GM23338 (cell line): ENCODE data around the gene AXL.

Experiments
- CREB1 ChIP-seq: fragments of 250-450 bp; sonication (Bioruptor Pico); IDR thresholded peaks from 2 replicates; pipeline ENCODE4 v1.5.0; 2020; ENCODE audit warnings: low read depth, mild to moderate bottlenecking, moderate library complexity
- CTCF ChIP-seq, 2 experiments: fragments of 200-600 bp in 1 of 2; sonication (generic) in 1 of 2; conservative IDR thresholded peaks; 2 replicates each; pipeline versions ENCODE4 v1.5.1 to v1.6.1; 2016 to 2017; ENCODE audit warnings: antibody characterized with exemption in 2 of 2, low read depth in 2 of 2, mild to moderate bottlenecking in 2 of 2, moderate library complexity in 1 of 2
- EZH2 ChIP-seq: fragments of 200-600 bp; sonication (generic); IDR thresholded peaks from one replicate; pipeline ENCODE4 v1.8.0; 2017; ENCODE audit warnings: antibody characterized with exemption, mild to moderate bottlenecking, low read depth; ENCODE audit not compliant: unreplicated experiment
- EZH2phosphoT487 ChIP-seq: fragments of 200-600 bp; sonication (generic); IDR thresholded peaks from one replicate; pipeline ENCODE4 v1.8.1; 2018; ENCODE audit warnings: antibody characterized with exemption; ENCODE audit not compliant: unreplicated experiment
- JUNB ChIP-seq: IDR thresholded peaks from one replicate; pipeline ENCODE4 v1.6.1; 2016; ENCODE audit warnings: antibody characterized with exemption; ENCODE audit not compliant: unreplicated experiment
- POLR2AphosphoS5 ChIP-seq: IDR thresholded peaks from 2 replicates; pipeline ENCODE4 v1.6.1; 2016; ENCODE audit warnings: antibody characterized with exemption, low read depth
- REST ChIP-seq: IDR thresholded peaks from one replicate; pipeline ENCODE4 v1.6.1; 2018; ENCODE audit warnings: antibody characterized with exemption; ENCODE audit not compliant: unreplicated experiment
- STAT1 ChIP-seq: IDR thresholded peaks from one replicate; pipeline ENCODE4 v1.6.1; 2016; ENCODE audit warnings: antibody characterized with exemption; ENCODE audit not compliant: unreplicated experiment
- ZNF331 ChIP-seq: fragments of 250-450 bp; sonication (Bioruptor Pico); IDR thresholded peaks from 2 replicates; pipeline ENCODE4 v1.5.0; 2020; ENCODE audit warnings: low read depth, mild to moderate bottlenecking, moderate library complexity
- TF ChIP-seq, protein P1 (sequence below): fragments of 250-450 bp; sonication (Bioruptor Pico); IDR thresholded peaks from 2 replicates; pipeline ENCODE4 v1.5.0; 2020; ENCODE audit warnings: mild to moderate bottlenecking, moderate library complexity

- no peak for TF ChIP-seq REST
- TF ChIP-seq EZH2phosphoT487 = no peak
- no peak for TF ChIP-seq CTCF (conservative IDR thresholded peaks at IDR 0.05; ENCODE audit: low read depth in 2 of 2)
- TF ChIP-seq EZH2 = no peak
- no peak; the same call in 1 of the 2 replicates for TF ChIP-seq POLR2AphosphoS5
- TF ChIP-seq JUNB = no peak
- TF ChIP-seq STAT1 = no peak
- TF ChIP-seq ZNF331 (CRISPR knock-in tag) = no peak
- no peak for TF ChIP-seq CREB1 (CRISPR knock-in tag)
- TF ChIP-seq, protein P1, sequence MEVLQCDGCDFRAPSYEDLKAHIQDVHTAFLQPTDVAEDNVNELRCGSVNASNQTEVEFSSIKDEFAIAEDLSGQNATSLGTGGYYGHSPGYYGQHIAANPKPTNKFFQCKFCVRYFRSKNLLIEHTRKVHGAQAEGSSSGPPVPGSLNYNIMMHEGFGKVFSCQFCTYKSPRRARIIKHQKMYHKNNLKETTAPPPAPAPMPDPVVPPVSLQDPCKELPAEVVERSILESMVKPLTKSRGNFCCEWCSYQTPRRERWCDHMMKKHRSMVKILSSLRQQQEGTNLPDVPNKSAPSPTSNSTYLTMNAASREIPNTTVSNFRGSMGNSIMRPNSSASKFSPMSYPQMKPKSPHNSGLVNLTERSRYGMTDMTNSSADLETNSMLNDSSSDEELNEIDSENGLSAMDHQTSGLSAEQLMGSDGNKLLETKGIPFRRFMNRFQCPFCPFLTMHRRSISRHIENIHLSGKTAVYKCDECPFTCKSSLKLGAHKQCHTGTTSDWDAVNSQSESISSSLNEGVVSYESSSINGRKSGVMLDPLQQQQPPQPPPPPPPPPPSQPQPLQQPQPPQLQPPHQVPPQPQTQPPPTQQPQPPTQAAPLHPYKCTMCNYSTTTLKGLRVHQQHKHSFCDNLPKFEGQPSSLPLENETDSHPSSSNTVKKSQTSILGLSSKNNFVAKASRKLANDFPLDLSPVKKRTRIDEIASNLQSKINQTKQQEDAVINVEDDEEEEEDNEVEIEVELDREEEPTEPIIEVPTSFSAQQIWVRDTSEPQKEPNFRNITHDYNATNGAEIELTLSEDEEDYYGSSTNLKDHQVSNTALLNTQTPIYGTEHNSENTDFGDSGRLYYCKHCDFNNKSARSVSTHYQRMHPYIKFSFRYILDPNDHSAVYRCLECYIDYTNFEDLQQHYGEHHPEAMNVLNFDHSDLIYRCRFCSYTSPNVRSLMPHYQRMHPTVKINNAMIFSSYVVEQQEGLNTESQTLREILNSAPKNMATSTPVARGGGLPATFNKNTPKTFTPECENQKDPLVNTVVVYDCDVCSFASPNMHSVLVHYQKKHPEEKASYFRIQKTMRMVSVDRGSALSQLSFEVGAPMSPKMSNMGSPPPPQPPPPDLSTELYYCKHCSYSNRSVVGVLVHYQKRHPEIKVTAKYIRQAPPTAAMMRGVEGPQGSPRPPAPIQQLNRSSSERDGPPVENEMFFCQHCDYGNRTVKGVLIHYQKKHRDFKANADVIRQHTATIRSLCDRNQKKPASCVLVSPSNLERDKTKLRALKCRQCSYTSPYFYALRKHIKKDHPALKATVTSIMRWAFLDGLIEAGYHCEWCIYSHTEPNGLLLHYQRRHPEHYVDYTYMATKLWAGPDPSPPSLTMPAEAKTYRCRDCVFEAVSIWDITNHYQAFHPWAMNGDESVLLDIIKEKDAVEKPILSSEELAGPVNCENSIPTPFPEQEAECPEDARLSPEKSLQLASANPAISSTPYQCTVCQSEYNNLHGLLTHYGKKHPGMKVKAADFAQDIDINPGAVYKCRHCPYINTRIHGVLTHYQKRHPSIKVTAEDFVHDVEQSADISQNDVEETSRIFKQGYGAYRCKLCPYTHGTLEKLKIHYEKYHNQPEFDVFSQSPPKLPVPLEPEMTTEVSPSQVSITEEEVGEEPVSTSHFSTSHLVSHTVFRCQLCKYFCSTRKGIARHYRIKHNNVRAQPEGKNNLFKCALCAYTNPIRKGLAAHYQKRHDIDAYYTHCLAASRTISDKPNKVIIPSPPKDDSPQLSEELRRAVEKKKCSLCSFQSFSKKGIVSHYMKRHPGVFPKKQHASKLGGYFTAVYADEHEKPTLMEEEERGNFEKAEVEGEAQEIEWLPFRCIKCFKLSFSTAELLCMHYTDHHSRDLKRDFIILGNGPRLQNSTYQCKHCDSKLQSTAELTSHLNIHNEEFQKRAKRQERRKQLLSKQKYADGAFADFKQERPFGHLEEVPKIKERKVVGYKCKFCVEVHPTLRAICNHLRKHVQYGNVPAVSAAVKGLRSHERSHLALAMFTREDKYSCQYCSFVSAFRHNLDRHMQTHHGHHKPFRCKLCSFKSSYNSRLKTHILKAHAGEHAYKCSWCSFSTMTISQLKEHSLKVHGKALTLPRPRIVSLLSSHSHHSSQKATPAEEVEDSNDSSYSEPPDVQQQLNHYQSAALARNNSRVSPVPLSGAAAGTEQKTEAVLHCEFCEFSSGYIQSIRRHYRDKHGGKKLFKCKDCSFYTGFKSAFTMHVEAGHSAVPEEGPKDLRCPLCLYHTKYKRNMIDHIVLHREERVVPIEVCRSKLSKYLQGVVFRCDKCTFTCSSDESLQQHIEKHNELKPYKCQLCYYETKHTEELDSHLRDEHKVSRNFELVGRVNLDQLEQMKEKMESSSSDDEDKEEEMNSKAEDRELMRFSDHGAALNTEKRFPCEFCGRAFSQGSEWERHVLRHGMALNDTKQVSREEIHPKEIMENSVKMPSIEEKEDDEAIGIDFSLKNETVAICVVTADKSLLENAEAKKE (CRISPR knock-in tag) = no peak
These were observed 69.9 kb downstream of the AXL start for GRCh38 chr19:41288673-41289530.
